Neuronal stem cell (in vitro differentiated cells): ENCODE results near the gene KLC4.

Source experiments
- DNase-seq: peaks from one replicate; pipeline ENCODE4 v3.0.0-alpha.2; 2013; ENCODE audit warnings: low spot score
- H2AFZ ChIP-seq: one replicate; pipeline ENCODE4 v1.6.1; 2013; ENCODE audit warnings: mild to moderate bottlenecking, low read length, inconsistent platforms
- H2AK5ac ChIP-seq: 2 replicates; pipeline ENCODE4 v1.6.1; 2013; ENCODE audit warnings: low read depth, mild to moderate bottlenecking, inconsistent platforms, low read length, moderate library complexity, mixed read lengths
- H2BK120ac ChIP-seq: 2 replicates; pipeline ENCODE4 v1.6.1; 2013; ENCODE audit warnings: low read depth, mild to moderate bottlenecking, inconsistent platforms, low read length, moderate library complexity, mixed read lengths
- H2BK12ac ChIP-seq: one replicate; pipeline ENCODE4 v1.6.1; 2013; ENCODE audit warnings: low read length, inconsistent platforms
- H2BK15ac ChIP-seq: 2 replicates; pipeline ENCODE4 v1.6.1; 2013; ENCODE audit warnings: mild to moderate bottlenecking, low read length, inconsistent platforms, mixed read lengths
- H2BK5ac ChIP-seq: one replicate; pipeline ENCODE4 v1.6.1; 2013; ENCODE audit warnings: inconsistent platforms, mild to moderate bottlenecking, low read length, moderate library complexity
- H3K14ac ChIP-seq: one replicate; pipeline ENCODE4 v1.6.1; 2013; ENCODE audit warnings: low read length, inconsistent platforms
- H3K18ac ChIP-seq: 2 replicates; pipeline ENCODE4 v1.6.1; 2013; ENCODE audit warnings: low read length, inconsistent platforms
- H3K23ac ChIP-seq: 2 replicates; pipeline ENCODE4 v1.6.1; 2013; ENCODE audit warnings: low read depth, mild to moderate bottlenecking, mixed read lengths, low read length, inconsistent platforms; ENCODE audit not compliant: poor library complexity
- H3K27ac ChIP-seq: replicated peaks from 3 replicates; pipeline ENCODE4 v1.5.1; 2013; ENCODE audit warnings: low read length, inconsistent platforms
- H3K27me3 ChIP-seq, 3 experiments: 2 replicates each; pipeline ENCODE4 v1.6.1; 2013; ENCODE audit warnings: low read length in 3 of 3, mild to moderate bottlenecking in 2 of 3, inconsistent platforms in 1 of 3, low read depth in 1 of 3, mixed read lengths in 1 of 3, moderate library complexity in 1 of 3; ENCODE audit not compliant: control insufficient read depth in 3 of 3, insufficient read depth in 3 of 3
- H3K36me3 ChIP-seq, 2 donors: replicated peaks in 1 of 2; 2 replicates each; pipeline ENCODE4 v1.6.1; 2013; ENCODE audit warnings: low read length in 2 of 2; ENCODE audit not compliant: control insufficient read depth in 2 of 2, insufficient read depth in 2 of 2
- H3K4ac ChIP-seq: 2 replicates; pipeline ENCODE4 v1.6.1; 2013; ENCODE audit warnings: inconsistent platforms, mild to moderate bottlenecking, low read length, moderate library complexity
- H3K4me1 ChIP-seq, 2 donors: 1 replicate in 1 of 2; 2 replicates in 1 of 2; pipeline ENCODE4 v1.6.1; 2013; ENCODE audit warnings: low read length in 2 of 2, low read depth in 1 of 2; ENCODE audit not compliant: control insufficient read depth in 2 of 2, insufficient read depth in 1 of 2
- H3K4me2 ChIP-seq: one replicate; pipeline ENCODE4 v1.6.1; 2013; ENCODE audit warnings: mild to moderate bottlenecking, low read length, inconsistent platforms; ENCODE audit not compliant: insufficient read depth, poor library complexity, severe bottlenecking
- H3K4me3 ChIP-seq, 2 donors: 2 replicates each; pipeline ENCODE4 v1.5.1; 2013; ENCODE audit warnings: low read length in 2 of 2, mild to moderate bottlenecking in 2 of 2, inconsistent platforms in 1 of 2, moderate library complexity in 1 of 2
- H3K79me1 ChIP-seq: one replicate; pipeline ENCODE4 v1.6.1; 2013; ENCODE audit warnings: low read depth, mild to moderate bottlenecking, inconsistent platforms, low read length, moderate library complexity
- H3K9ac ChIP-seq: one replicate; pipeline ENCODE4 v1.6.1; 2013; ENCODE audit warnings: mild to moderate bottlenecking, low read depth, low read length, inconsistent platforms; ENCODE audit not compliant: poor library complexity
- H3K9me3 ChIP-seq, 2 donors: replicated peaks in 1 of 2; 2 replicates each; pipeline versions ENCODE3 to v1.6.1; 2013; ENCODE audit warnings: low read length in 2 of 2, mild to moderate bottlenecking in 2 of 2, inconsistent platforms in 1 of 2, low read depth in 1 of 2, mixed read lengths in 1 of 2, moderate library complexity in 1 of 2; ENCODE audit not compliant: control insufficient read depth in 2 of 2, insufficient read depth in 1 of 2
- H4K8ac ChIP-seq: one replicate; pipeline ENCODE4 v1.6.1; 2013; ENCODE audit warnings: low read depth, mild to moderate bottlenecking, inconsistent platforms, low read length, moderate library complexity
- H4K91ac ChIP-seq: one replicate; pipeline ENCODE4 v1.6.1; 2013; ENCODE audit warnings: low read length, low read depth, mild to moderate bottlenecking, inconsistent platforms; ENCODE audit not compliant: poor library complexity
- WGBS, 2 donors: extraction: QIAGEN DNeasy Blood & Tissue Kit; methylation state at CpG; one replicate each; pipeline ENCODE4 v1.1.7; 2013; ENCODE audit warnings: missing lambda C conversion rate in 2 of 2, mixed read lengths in 1 of 2; ENCODE audit not compliant: insufficient read length in 2 of 2, insufficient replicate concordance in 1 of 2; ENCODE audit errors: extremely low coverage in 2 of 2; 5-methylcytosine and 5-hydroxymethylcytosine counted together

KLC4 gene

DNA sequence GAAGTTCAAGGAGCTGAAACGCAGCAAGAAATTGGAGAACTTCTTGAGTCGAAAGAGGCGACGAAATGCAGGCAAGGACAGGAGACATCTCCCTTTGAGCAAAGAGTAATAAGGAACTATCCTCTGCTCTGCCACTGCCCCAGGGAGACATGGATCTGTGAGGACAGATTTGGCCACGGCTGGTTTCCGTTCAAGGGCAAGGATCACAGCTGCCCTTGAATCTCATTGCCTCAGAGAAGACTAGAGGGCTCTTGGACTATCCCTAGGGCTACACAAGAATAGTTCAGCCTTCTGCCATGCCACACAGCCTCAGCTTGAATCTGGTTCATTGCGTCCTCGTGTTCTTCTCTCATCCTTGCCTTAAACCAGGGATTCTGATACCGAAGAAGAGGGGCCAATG is 30.3 kb upstream of the KLC4 start:
- H2BK120ac ChIP-seq: no peak overlapping the region
- H2AFZ ChIP-seq: no peak overlapping the region
- no peaks in the 10 kb centered on the region for H3K27me3 ChIP-seq
- no peak overlapping the region for H3K14ac ChIP-seq
- H3K27ac ChIP-seq: no peak overlapping the region
- H3K4ac ChIP-seq: no peak overlapping the region
- whole genome bisulfite sequencing, 2 donors: no CpG with 5 or more reads among the region's 9 CpGs
- no peaks in the 10 kb centered on the region for H3K9me3 ChIP-seq
- H3K23ac ChIP-seq: no peak overlapping the region
- no peak overlapping the region for H4K91ac ChIP-seq
- no peak overlapping the region for H2BK12ac ChIP-seq
- H3K4me1 ChIP-seq: no peaks in the 10 kb centered on the region
- H2BK15ac ChIP-seq: no peak overlapping the region
- no peak overlapping the region for H3K4me2 ChIP-seq
- no peak overlapping the region for H2BK5ac ChIP-seq
- H4K8ac ChIP-seq: no peak overlapping the region
- DNase-seq: no peak
- peaks cover 43 to 88% of the 10 kb centered on the region in 2 donors for H3K36me3 ChIP-seq
- H3K79me1 ChIP-seq: no peaks in the 10 kb centered on the region
- H3K4me3 ChIP-seq: no peak overlapping the region
- H3K18ac ChIP-seq: no peak overlapping the region
- no peak overlapping the region for H2AK5ac ChIP-seq
- H3K9ac ChIP-seq: no peak overlapping the region

DNA sequence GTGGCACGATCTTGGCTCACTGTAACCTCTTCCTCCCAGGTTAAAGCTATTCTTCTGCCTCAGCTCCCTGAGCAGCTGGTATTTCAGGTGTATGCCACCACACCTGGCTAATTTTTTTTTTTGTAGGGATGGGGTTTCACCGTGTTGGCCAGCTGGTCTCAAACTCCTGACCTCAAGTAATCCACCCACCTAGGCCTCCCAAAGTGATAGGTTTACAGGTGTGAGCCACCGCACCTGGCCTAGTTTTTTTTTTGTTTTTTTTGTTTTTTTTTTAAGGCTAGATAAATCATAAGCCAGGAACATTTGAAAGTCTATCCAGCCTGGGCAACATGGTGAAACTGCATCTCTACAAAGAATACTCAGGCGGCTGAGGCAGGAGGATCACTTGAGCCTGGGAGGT is 27.1 kb upstream of the KLC4 start:
- Histone ChIP-seq H2BK120ac (no peak overlapping the region), H4K8ac (no peak overlapping the region), H2BK12ac (no peak overlapping the region), H3K9ac (no peak overlapping the region), H4K91ac (no peak overlapping the region), H3K79me1 (peaks cover 3% of the 10 kb centered on the region), H3K27me3 (no peaks in the 10 kb centered on the region), H2AK5ac (no peak overlapping the region), H3K4ac (no peak overlapping the region), H2BK15ac (no peak overlapping the region), H3K4me3 (no peak overlapping the region), H3K9me3 (no peaks in the 10 kb centered on the region), H2AFZ (no peak overlapping the region), H3K4me2 (no peak overlapping the region), H3K14ac (no peak overlapping the region), H3K18ac (no peak overlapping the region), H3K36me3 (peaks cover 38 to 82% of the 10 kb centered on the region in 2 donors), H3K4me1 (peaks cover 0 to 3% of the 10 kb centered on the region in 2 donors), H3K27ac (no peak overlapping the region), H3K23ac (no peak overlapping the region), H2BK5ac (no peak overlapping the region)
- WGBS, 2 donors: no CpG with 5 or more reads among the region's 4 CpGs
- no peak for DNase-seq

DNA sequence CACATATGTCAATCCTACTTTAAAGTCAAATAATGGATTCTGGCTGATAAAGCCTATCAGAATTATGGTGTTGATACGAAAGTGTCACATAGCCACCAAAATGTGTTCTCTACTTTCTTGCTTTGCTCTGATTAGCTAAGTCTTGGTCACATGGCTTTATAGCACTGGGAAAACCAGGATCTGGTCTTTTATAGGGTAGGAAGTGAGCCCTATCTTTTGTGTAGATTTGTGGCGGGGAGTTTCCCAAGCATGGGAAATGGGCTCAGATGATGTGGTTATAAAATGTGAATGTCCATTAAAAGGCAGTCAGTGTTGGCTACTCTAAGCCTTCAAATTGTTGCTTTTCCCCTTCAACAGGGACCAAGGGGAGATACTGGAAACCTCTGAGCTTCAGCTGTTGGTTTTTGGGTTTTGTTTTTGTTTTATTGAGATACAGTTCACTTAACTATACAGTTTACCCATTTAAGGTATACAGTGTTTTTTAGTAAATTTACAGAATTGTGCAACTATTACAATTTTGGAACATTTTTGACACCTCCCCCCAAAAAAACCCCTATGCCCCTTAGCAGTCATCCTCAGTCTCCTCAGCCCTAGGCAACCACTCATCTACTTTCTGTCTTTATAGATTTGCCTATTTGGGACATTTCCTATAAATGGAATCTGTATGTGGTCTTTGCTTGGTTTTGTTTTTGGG is 25.8 kb upstream of the KLC4 start:
- peaks cover 47 to 83% of the 10 kb centered on the region in 2 donors for H3K36me3 ChIP-seq
- H3K4ac ChIP-seq: no peak overlapping the region
- H4K8ac ChIP-seq: no peak overlapping the region
- no peak overlapping the region for H4K91ac ChIP-seq
- peaks cover 0 to 3% of the 10 kb centered on the region in 2 donors for H3K4me1 ChIP-seq
- H2AFZ ChIP-seq: no peak overlapping the region
- no peak overlapping the region for H2BK120ac ChIP-seq
- no peak overlapping the region for H3K23ac ChIP-seq
- H3K79me1 ChIP-seq: peaks cover 4% of the 10 kb centered on the region
- DNase-seq: no peak
- no peak overlapping the region for H3K27ac ChIP-seq
- H2BK5ac ChIP-seq: no peak overlapping the region
- no peak overlapping the region for H3K14ac ChIP-seq
- no peaks in the 10 kb centered on the region for H3K9me3 ChIP-seq
- no peak overlapping the region for H2BK12ac ChIP-seq
- no peak overlapping the region for H3K9ac ChIP-seq
- H3K4me2 ChIP-seq: no peak overlapping the region
- H2AK5ac ChIP-seq: no peak overlapping the region
- WGBS, 2 donors: no CpG with 5 or more reads among the region's 2 CpGs
- H3K27me3 ChIP-seq: no peaks in the 10 kb centered on the region
- H2BK15ac ChIP-seq: no peak overlapping the region
- H3K18ac ChIP-seq: no peak overlapping the region
- no peak overlapping the region for H3K4me3 ChIP-seq

DNA sequence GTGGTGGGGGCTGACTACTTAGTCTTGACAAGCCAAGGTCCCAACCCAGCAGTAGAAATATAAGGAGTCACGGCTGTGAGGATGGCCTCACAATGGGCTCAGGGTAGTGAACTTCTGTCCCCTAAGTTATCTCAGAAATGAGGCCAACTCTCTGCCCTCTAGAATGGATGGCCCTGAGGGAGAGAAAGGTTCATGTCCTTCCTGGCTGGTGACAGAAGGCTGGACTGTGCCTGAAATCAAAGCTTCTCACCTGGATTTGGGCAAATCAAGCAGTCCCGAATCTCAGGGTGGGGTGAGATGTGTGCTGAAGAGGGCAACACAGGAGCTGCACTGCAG is 25.3 kb upstream of the KLC4 start:
- Histone ChIP-seq H2BK12ac (no peak overlapping the region), H3K18ac (no peak overlapping the region), H3K4me3 (no peak overlapping the region), H3K23ac (no peak overlapping the region), H2AK5ac (no peak overlapping the region), H3K36me3 (peaks cover 47 to 83% of the 10 kb centered on the region in 2 donors), H3K4me1 (peaks cover 0 to 3% of the 10 kb centered on the region in 2 donors), H3K4ac (no peak overlapping the region), H3K9me3 (no peaks in the 10 kb centered on the region), H2BK120ac (no peak overlapping the region), H3K4me2 (no peak overlapping the region), H3K27ac (no peak overlapping the region), H2BK5ac (no peak overlapping the region), H3K79me1 (peaks cover 4% of the 10 kb centered on the region), H4K91ac (no peak overlapping the region), H3K27me3 (no peaks in the 10 kb centered on the region), H2BK15ac (no peak overlapping the region), H3K9ac (no peak overlapping the region), H4K8ac (no peak overlapping the region), H2AFZ (no peak overlapping the region), H3K14ac (no peak overlapping the region)
- no CpG with 5 or more reads among the region's 2 CpGs for WGBS, 2 donors
- no peak for DNase-seq
